GM19193 (cell line): ENCODE data around the gene TMEM38B.

ENCODE experiments used
- POLR2A ChIP-seq: IDR thresholded peaks from 4 replicates; pipeline ENCODE4 v1.6.1; 2011; ENCODE audit not compliant: insufficient read depth, insufficient read length; ENCODE audit errors: extremely low read depth

TMEM38B gene

DNA sequence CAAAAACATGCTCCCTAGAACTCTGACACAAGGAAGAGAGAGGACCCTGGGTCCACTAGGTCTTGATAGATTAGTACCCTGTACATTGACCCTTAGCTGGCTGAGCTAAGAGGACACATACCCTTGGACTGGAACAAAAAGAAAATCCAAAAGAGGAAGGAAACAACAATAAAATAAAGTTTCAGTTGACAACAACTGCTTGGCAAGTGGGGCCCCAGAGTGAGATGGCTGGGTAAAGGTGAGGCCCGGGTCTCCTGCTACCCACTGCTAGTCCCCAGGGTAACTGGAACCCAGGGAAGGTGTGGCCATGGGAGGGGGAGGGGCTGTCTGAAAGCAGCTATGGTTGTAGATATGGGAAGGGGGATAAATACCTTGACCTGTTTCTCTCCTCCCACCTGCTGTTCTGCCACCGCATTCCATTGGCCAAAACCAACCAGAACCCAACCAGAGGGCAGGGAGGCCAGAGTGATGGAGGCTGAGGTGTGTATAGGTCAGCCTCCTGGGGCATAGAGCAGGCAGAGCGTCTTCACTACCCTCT is 20.4 kb upstream of the TMEM38B start:
- TF ChIP-seq POLR2A, result no peak

DNA sequence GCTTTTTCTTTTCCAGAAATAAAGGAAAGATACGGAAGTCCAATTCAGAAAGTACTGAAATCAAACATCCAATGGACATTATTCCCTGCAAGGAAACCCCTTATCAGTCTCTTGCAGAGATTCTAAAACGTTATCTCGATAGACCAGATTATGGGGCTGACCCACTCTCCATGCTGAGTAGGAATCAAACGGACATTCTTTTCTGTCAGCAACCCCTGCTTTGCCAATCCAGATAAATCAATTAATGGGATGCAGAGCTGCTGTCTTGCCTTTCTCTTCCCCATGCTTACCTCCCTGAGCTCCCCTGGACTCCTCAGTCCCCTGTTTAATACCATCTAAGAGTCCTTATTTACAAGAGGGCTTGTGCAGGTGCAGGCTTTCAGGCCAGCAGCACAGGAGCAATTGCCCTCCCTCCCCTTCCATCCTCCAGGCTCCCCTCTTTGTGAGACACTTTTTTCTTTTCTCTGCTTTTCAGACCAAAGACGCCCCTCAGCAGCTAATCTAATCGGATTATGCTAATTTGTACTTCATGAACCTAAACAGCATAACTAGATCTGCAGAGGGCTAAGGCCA is 17.9 kb upstream of the TMEM38B start:
- no peak for TF ChIP-seq POLR2A

DNA sequence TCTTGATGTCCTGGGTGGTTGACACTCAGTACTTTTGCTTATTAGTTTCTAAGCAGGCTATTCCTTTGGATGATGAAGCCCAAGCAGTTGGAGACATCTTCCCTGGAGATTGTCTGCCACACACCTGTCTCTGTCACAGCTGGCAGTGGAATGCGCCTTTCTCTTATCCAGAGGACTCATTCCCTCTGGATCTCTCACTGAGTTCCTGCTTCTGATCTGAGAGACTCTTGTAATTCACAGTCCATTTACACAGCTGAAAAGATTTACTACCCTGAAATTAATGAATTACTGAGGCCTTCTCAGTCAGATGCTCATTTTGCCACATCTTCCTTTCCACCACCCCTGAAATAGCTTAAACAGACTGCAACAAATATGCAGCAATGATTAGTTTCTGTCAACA is 16.2 kb upstream of the TMEM38B start:
- no peak for TF ChIP-seq POLR2A

DNA sequence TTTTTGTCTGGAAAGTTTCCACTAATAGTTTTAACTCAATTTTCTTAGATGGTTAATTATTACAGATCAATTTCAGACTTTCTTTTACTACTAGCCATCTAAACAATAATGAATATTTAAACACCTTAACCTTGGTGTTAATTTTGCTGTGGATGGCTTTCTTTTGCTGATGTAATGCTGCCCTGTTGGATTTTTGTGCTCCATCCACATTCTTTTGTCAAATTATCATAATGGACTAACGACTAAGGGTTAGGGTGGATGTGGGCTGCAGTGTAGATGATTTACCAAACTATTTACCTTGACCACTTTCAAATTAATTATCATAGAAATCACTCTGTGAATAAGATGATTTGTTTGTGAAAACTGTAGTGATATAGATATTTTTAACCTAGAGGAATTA is 15.6 kb upstream of the TMEM38B start:
- no peak for TF ChIP-seq POLR2A

DNA sequence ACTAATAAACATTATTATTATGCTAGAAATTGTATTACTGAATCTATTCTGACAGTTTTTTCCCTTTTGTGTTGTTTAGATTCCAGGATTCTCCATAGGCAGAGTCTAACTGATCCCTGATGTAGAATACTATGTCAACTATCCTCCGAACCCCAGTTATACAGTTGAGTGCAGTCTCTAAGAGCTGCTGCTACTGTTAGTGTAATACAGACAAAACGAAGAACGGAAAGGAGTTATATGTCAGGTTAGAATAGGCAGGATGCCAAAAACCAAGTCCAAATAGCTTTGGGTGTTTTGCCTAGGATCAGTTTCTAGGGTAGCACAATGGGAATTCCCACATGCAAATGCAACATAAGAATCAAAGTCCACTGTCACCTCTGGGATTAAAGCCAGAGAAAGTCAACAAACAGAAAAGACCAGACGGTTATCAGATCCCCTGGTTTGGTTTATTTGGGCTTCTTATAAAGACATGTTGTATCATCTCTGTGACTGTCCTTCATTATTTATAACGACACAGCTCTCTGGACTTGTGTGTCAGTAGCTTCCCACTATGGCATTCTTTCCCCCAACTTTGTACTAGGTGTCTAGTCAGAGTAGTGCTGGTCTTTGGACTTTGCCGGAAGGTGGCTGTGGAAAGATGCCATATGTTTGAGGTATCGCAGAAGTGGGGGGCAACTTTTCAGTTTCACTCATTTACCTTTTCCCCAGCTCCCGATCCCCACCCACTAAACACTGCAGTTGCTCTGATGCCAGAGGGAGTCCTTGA is 14.9 kb upstream of the TMEM38B start:
- TF ChIP-seq POLR2A, result no peak

DNA sequence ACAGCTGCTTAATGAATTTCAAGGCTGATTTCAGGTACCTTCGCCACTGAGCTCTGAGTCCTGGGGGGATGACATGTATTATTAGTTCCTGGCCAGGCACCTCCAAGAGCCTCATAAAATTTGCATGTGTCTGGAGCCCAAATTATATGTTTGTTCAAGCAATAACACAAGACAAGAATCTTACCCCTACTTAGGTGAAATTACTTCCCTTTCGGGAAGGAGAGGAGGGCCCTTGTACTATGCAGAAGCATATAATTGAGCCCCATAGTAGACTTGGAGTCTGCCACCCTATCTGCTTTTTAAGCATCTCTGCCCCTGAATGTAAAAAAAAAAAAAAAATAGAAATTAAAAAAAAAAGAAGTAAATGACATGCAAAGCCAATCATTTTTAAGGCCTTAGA is 13.0 kb upstream of the TMEM38B start:
- no peak for TF ChIP-seq POLR2A

DNA sequence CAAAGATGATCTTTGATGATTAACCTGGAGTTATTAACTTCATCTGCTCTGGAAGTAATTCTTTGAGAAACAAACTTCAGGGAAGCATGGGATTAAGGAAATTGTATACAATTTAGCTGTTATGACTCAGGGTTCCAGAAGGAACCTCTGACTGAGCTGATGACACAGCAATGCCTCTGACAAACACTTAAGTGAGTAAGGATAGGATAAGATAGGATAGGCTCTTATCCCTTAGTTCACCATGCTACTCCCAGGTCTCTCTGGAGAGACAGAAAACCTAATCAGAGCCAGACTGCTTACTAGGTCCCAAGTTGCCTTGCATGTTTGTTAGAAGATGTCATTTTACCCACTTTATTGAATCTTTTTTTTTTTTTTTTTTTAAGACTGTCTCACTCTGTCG is 12.6 kb upstream of the TMEM38B start:
- TF ChIP-seq POLR2A, result no peak

DNA sequence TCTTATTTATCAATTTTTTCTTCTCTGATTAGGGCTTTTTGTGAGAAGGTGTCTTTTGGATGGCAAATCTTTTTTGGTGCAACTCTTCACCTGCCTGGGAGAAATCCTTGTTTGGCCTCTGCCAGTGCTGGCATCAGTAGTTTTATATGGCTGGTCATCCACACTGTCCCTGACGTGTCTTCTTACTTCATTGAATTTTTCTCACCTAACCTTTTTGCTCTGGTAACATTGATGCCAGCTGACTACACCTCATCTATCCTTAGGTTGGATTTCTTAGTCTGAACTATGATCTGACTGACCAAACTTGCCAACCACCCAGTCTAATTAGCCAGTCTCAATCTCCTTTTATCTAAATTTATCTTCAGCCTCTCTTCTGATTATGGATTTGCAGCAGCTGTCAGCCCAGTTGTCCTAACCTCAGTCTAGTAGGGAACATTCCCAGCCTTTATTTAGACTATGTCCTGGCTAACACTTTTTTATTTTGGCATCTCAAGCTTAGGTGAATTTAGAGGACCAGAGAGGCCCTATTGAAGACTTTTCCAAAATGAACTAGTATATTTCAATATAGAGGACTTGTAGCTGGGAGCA is 10.6 kb upstream of the TMEM38B start:
- no peak for TF ChIP-seq POLR2A

DNA sequence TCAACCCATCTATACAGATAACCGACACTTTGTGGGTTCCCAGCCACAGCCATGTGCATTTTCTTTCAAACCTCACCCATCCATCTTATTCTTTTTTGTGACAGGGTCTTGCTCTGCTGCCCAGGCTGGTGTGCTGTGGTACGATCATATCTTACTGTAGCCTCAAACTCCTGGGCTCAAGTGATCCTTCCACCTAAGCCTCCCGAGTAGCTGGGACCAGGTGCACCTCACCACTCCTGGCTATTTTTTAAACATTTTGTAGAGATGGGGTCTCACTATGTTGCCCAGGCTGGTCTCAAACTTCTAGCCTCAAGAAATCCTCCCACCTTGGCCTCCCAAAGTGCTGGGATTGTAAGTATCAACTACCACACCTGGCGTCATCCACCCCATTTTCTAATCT is 7.4 kb upstream of the TMEM38B start:
- no peak for TF ChIP-seq POLR2A

DNA sequence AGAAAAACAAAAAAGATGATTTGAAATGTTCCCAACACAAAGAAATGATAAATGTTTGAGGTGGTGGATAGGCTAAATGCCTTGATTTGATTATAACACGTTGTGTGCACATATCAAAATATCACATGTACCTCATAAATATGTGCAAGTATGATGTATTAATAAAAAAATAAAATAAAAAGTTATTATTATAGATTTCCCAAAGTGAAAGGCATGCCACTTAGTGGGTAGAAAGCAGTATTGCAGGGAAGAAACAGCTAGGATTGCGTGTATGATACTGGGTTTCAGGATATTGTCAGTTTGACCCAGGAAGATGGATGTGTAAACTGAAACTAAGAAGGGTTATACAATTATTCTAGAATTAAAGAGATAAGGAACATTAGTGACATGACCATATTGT is 3.6 kb upstream of the TMEM38B start:
- no peak for TF ChIP-seq POLR2A

DNA sequence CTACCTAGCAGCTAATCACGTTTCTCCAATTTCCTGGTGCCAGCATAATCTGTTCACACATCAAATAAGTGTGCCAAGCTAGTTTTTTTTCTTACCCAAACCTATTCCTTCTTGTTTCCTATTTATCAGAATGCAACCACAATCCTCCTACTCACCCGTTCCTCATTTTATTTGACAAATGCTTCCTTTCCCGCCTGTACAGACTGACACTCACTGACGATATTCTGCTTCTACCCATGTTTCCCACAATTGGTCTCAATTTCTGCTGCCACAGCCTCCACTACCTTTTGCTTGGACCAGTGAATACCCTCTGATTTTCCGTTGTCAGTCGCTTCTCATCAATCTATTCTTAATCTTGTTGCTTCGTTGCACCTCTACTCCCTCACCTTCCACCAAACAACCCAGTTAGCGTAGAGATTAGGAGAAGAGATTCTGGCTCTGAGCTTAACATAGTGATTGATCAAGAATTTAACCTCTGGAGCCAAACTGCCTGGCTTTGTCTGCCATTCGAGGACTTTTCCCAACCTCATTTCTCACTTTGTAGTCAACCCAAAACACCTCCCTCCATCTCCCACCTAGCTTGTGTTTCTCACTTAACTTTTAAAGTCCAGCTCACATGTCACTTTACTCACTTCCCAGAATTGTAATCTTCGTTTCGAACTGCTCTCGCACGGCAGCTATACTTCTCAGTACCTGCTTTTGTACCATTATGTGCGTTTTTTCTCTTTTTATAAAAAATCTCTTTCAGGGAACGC is 729 bp upstream of the TMEM38B start:
- TF ChIP-seq POLR2A, result no peak

DNA sequence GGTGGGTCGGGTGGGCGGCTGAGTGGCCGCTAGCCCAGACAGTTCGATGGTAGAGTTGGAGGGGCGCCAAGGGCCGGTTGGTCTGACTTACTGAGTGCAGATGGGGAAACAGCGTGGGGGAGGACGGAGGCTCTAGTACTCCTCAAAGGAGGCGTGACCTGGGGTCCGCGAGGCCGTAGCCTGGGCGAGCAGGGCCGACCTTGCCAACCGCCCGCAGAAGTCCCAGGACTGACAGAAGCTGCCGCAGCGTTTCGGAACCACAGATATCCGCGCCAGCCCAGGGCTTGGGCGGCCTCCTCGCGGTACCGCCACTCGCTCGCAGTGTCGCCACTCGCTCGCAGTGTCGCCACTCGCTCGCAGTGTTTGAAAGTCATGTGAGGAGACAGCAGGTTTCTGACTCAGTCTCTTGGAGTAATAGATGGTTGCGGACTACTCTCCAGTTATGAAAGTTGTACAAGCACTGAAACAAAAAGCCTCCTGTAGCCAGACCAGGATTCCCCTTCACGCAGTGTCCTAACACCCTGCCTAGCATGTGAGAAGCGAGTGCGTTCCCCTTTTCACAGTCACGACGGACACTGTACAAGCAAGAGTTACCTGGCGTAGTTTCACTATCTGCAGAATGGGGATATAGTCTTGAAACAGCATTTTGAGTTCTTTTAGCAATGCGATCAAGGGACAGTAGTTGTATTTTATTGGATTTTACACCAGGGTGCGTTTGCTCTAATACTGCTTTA is 674 bp downstream of the TMEM38B start:
- TF ChIP-seq POLR2A, result no peak

DNA sequence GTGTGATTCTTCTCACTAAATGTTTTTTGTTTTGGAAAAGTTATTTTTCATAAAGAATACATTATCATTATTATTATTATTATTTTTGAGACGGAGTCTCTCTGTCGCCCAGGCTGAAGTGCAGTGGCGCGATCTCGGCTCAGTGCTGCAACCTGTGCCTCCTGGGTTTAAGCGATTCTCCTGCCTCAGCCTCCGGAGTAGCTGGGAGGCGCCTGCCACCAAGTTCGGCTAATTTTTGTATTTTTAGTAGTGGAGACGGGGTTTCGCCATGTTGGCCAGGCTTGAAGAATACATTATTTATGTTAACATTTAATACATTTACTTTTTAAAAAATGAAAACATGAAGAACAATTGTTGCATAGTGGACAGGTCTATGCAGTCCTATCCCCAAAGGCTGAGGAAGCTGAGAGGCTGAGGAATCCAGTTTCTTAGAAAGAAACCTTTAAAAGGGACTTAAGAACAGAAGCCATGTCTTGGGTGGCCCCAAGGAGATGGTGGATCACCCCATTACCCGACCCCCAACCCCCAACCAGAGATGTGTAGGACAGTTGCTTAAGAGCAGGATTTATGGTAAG is 2.0 kb downstream of the TMEM38B start:
- no peak for TF ChIP-seq POLR2A

DNA sequence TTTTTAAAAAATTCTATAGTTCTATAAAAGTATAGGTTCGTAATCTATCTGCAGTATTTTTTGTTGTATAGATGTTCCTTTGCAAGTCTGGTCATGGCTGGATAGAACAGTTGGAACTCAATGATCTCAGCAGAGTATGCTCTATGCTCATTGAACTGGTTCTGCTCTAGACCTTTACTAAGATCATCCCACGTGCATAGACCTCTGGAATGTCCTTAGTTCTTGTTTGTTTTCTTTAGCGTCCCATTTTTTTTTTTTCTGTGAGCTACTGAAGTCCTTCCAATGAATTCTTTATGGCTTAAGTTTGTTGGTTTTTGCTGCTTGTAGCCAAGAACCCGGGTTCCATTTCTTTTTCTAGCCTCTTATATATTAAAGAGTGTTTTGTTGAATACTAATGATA is 3.5 kb downstream of the TMEM38B start:
- TF ChIP-seq POLR2A, result no peak
